HG03108 (cell line): Measurements from ENCODE around the gene MYL6B.

Source experiments
- ATAC-seq: cut with Tn5 transposase; IDR thresholded peaks from one replicate; pipeline ENCODE4 v1.9.1; 2021; ENCODE audit warnings: moderate library complexity; ENCODE audit not compliant: unreplicated experiment

The MYL6B gene

GRCh38 chr12:56204275-56204674 lies 51.9 kb downstream of the MYL6B start:
- no peak for ATAC-seq

DNA sequence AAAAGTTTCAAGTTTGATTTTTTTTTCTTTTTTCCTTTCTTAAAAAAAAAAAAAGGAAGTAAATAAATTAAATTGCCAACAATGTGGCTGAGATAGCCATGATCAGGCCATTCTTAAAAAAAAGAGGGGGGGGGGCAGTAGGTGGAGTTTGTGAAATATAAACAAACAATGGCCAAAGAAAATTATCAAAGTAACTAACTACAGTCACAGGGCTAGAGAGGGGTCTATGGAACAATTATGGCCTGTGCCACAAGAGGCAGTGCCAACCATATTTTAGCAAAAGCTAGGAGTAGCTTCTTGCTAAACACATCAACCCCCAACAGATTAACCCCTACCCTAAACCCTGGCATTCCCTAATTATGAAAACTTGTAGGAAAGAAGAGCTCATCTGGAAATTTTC lies 53.1 kb downstream of the MYL6B start:
- no peak for ATAC-seq

GRCh38 chr12:56206452-56207166 lies 54.2 kb downstream of the MYL6B start:
- no peak for ATAC-seq
